ENCODE results near the gene EYA3. TPM values are rescaled to one million over a fixed set of nuclear protein-coding genes. Genes with fewer than 3 reads are reported as not detected.

Gene EYA3
- total and polyA plus RNA-seq, 2 of the 4 experiments (the other 2 are of a cell fraction), result 9.1 to 17.6 TPM

DNA sequence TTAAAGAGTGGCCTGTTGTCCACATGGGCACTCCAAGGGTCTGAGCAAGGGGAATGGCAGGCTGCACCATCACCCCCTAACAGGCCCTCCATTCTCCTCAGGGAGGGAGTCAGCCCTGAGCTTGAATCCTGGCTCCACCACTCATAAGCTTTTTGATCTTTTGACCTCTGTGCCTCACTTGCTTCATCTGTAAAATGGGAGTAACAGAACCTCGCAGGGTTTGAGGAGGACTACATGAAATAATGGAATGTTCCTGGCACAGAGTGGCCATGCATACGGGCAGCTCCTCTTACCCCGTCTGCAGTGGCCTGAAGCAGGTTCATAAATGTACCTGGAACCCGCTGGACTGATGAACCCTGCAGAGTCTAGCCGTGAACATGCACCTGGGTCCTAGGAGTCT, 130.8 kb downstream of the EYA3 start:
- H4K20me1 ChIP-seq (ENCODE audit: insufficient read depth, low read length), result no peaks in the 10 kb centered on the region; the same call in 1 of the 2 replicates
- peaks cover 23% of the 10 kb centered on the region for H3K9me1 ChIP-seq (ENCODE audit: insufficient read depth, low read length)
- intact Hi-C loops (cut with micrococcal nuclease), result no loop called here
- ChIA-PET POLR2A (ENCODE audit: unreplicated experiment) (no interaction called here), CTCF (no interaction called here)
- no peak overlapping the region for H4K91ac ChIP-seq (ENCODE audit: insufficient read depth, low read depth, low read length)
- peaks cover 14% of the 10 kb centered on the region for H3K4me1 ChIP-seq (ENCODE audit: control insufficient read depth, insufficient read depth, low read length)
- H4K5ac ChIP-seq (ENCODE audit: low read depth, low read length), result no peak overlapping the region
- no peak overlapping the region for H3K23ac ChIP-seq (ENCODE audit: low read depth, low read length)
- H3K9ac ChIP-seq (ENCODE audit: low read depth, low read length), result no peak overlapping the region
- no peak overlapping the region for H2BK120ac ChIP-seq (ENCODE audit: low read depth, low read length)
- ATAC-seq (ENCODE audit: low read depth) (no peak), DNase-seq (no peak)
- no peak for TF ChIP-seq RCOR1 (IDR thresholded peaks at IDR 0.05; ENCODE audit: insufficient replicate concordance, low read length)
- TF ChIP-seq, protein P1, sequence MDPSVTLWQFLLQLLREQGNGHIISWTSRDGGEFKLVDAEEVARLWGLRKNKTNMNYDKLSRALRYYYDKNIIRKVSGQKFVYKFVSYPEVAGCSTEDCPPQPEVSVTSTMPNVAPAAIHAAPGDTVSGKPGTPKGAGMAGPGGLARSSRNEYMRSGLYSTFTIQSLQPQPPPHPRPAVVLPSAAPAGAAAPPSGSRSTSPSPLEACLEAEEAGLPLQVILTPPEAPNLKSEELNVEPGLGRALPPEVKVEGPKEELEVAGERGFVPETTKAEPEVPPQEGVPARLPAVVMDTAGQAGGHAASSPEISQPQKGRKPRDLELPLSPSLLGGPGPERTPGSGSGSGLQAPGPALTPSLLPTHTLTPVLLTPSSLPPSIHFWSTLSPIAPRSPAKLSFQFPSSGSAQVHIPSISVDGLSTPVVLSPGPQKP (IDR thresholded peaks at IDR 0.05; ENCODE audit: borderline replicate concordance, low read depth, low read length), result no peak
- TF ChIP-seq CHD1 (IDR thresholded peaks at IDR 0.05; ENCODE audit: low read depth, low read length), result no peak
- no TSS peak for BruUV-seq (replicated peaks)
- no peak overlapping the region for H3K56ac ChIP-seq (ENCODE audit: extremely low read depth, insufficient read depth, low read length)
- no peak overlapping the region for H3K18ac ChIP-seq (ENCODE audit: low read depth, low read length)
- no peak overlapping the region for H3K27ac ChIP-seq (ENCODE audit: insufficient read depth, low read length)
- no peak overlapping the region for H3K4me3 ChIP-seq (ENCODE audit: insufficient read depth, low read depth, low read length)
- H3K27me3 ChIP-seq (ENCODE audit: control insufficient read depth, insufficient read depth, low read length), result peaks cover 18% of the 10 kb centered on the region
- no peak overlapping the region for H2AK9ac ChIP-seq (replicated peaks; ENCODE audit: low read depth, low read length, poor library complexity)
- no peak overlapping the region for H2BK20ac ChIP-seq (ENCODE audit: low read depth, low read length)
- no peak overlapping the region for H3K4me2 ChIP-seq (ENCODE audit: low read depth, low read length)
- WGBS, 2 experiments (ENCODE audit: extremely low coverage in 2 of 2, insufficient read length in 1 of 2), result 93% methylated on average over 2 of the region's 5 CpGs; no CpG with 5 or more reads in 1 of the 2 experiments
- H3K79me1 ChIP-seq (ENCODE audit: low read depth in 1 of 2, low read length in 2 of 2), result peaks cover 13 to 30% of the 10 kb centered on the region in 2 experiments
- H2AFZ ChIP-seq (replicated peaks; ENCODE audit: low read length, poor library complexity), result no peak overlapping the region
- no peak overlapping the region for H3K4ac ChIP-seq (ENCODE audit: low read depth, low read length)
- H4K8ac ChIP-seq (ENCODE audit: low read depth in 2 of 2, low read length in 2 of 2), result no peak overlapping the region
- H3K36me3 ChIP-seq (ENCODE audit: control insufficient read depth, insufficient read depth, low read length), result no peaks in the 10 kb centered on the region
- no peaks in the 10 kb centered on the region for H3K9me3 ChIP-seq (ENCODE audit: control insufficient read depth, insufficient read depth, low read length)
- in situ Hi-C loops (cut with MboI; ENCODE audit: low sequenced_read_pairs), result no loop called here
- H2BK15ac ChIP-seq (ENCODE audit: low read depth, low read length), result no peak overlapping the region
- no peak overlapping the region for H2BK5ac ChIP-seq (ENCODE audit: low read depth, low read length, poor library complexity, severe bottlenecking)
- no peak overlapping the region for H2AK5ac ChIP-seq (ENCODE audit: low read depth, low read length)
- no peak overlapping the region for H3K14ac ChIP-seq (replicated peaks; ENCODE audit: low read depth, low read length)
- dilution Hi-C loops (cut with HindIII; ENCODE audit: low sequenced_read_pairs, unreplicated experiment), result no loop called here

All from IMR-90 (cell line).